ENCODE measurements around the gene IL1RN.

IL1RN gene

DNA sequence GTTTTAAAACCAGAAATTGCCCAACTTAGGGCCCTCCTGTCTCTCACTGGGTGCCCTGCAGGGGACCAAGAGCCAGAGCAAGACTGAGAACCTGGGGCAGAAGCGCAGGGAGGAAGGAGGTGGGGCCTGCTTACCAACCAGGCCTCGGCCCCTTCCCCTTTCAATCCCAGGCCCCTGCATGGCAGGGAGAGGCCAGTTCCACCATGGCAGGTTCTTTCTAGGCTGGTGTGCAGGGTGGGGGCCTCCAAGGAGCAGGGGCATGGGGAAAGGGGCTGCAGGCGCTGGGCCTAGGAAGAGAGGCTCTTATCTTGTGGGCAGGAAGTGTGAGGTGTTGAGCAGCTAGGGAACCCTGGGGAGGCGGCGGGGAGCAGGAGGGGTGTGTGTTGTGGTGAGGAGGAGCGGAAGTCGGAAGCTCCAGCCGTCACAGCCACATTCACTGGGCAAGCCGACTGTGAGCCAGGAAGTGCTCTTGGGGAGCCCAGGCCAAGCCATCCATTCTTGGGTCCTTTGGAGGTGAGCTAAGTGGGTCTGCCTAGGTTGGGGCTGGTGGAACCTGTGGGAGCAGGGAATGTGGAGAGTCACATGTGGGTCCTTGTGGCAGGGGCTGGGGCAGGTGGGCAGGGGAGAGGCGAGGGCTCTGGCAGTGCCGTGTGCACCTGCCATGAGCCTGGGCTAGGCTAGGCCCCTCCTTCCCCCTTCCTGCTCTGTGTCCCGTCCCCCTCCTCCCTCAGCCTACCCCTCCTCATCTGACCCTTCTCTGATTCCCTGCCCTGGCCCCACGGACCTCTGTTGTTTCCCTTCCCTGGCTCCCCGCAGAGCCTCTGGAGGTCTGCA is 46.4 kb downstream of the IL1RN start, which contains the start of gene PSD4:
Gene PSD4, plus strand, starts transcription at position 430 of the 834 bp plus-strand sequence. CDS start 8,486 bp downstream, outside the sequence.
- DNase-seq (ENCODE audit: low spot score), result peak; percentile 81

DNA sequence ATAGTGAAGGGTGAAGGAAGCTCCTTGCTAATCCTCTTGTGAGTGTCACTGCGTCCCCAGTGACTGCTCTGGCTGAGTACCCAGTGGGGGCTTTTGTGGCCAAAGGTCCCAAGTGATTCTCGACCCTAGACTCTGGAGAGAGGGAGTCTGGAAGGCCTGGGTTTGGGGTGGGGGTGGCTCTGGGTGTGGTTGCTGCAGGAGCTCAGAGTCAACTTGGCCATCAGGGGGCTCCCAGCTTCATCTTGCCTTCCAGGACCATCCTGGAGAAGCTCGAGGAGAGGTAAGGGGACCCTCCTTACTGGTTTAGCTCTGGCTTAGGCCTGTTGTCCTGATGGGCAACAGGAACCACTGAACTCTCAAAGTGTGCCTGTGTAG is 47.0 kb downstream of the IL1RN start:
- DNase-seq (ENCODE audit: low spot score), result no peak

GRCh38 chr2:113175042-113175628 is 47.7 kb downstream of the IL1RN start:
- DNase-seq (ENCODE audit: low spot score), result peak; percentile 71

DNA sequence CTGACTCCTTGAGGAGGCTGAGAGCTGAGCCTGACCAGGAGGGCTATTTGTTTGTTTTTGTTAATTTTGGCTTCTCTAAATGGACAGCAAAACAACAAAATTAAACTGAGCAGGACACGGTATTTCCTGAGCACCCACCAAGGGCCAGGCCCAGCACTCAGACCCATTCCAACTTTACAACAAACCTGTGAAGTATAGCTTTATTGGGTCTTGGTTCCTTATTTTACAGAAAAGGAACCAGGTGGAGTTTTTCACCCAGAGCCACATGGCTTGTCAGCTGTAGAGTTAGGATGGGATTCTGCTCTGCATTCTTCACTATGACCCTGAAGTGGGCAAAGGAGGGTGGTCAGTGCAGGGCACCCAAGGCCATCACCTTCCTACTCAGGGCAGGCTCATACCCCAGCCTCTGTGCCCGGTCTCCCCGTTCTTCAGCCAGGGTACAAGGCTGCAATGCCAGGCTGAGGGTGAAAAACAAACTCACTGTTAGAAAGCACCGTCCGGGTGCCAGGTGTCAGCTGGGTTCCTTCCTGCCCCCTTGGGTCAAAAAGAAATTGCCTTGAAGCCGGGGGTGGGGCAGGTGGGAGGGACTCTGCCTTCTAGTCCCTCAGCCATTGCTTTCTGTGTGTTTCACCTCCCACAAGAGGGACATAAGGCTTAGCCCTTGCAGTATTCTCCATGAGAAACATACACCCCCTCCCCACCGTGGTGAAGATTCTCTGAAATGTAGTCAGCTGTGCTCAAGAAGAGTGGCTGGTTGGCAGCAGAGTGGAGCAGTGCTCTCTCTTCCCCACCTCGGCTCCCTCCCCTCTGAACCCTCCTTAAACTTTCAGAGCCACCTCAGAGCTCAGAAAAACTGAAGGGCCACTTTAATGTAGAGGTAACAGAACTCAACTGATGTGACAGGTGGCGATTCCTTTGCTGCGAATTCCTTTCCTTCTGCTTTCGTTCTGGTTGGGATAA is 48.6 kb downstream of the IL1RN start:
- no peak for DNase-seq (ENCODE audit: low spot score)

DNA sequence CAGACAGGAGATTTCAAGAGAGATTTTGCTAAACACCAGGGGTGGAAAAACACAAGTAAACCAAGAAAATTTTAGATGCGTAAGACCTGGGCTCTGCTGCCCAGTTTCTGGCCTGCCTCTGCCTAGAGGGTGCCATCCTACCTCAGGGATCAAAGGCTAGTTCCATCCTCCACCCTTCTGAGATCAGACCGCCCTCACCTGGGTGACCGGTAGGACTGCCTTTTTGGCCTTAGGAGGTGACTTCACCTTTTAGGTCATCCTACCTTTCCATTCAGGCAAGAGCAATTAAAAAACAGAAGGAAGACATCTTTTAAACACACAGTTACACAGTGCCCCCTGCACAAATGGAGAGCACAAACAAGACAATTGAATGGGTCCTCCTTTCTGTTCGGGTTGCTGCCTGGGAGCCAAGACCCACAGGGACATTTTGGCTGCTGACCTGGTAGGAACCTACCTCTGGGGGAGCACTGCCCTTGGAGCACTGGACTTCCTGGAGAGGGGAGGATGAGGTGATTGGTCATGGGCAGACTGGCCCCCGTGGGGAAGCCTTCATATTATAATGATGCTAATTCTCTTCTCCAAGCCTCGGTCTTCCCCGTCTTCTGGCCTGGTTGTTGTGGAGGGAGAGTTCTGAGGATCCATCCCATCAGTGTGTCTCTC is 49.4 kb downstream of the IL1RN start:
- DNase-seq (ENCODE audit: low spot score), result no peak

- DNase-seq (ENCODE audit: low spot score), result no peak
These were observed 50.8 kb downstream of the IL1RN start for GRCh38 chr2:113178069-113178746.

DNA sequence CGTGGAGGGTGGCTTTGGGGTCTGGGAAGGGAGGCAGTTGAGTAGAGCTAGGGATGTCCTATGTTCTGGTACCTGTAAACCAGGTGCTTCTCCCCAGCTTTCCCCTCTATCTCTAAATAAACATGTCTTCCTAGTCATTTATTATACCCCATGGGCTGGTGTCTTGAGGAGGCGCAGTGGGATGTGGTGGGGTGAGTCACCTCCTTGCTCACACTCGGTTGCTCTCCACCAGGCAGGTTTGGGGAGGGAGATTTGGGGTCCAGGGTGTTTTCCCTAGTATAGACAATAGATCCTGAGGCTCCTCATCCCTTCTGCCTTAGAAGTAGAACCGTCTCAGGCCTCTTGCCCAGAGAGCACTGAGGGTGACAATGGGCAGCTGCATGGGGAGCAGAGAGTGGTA is 51.5 kb downstream of the IL1RN start:
- DNase-seq (ENCODE audit: low spot score), result peak; percentile 45

GRCh38 chr2:113179446-113180045 is 52.1 kb downstream of the IL1RN start:
- DNase-seq (ENCODE audit: low spot score), result no peak

DNA sequence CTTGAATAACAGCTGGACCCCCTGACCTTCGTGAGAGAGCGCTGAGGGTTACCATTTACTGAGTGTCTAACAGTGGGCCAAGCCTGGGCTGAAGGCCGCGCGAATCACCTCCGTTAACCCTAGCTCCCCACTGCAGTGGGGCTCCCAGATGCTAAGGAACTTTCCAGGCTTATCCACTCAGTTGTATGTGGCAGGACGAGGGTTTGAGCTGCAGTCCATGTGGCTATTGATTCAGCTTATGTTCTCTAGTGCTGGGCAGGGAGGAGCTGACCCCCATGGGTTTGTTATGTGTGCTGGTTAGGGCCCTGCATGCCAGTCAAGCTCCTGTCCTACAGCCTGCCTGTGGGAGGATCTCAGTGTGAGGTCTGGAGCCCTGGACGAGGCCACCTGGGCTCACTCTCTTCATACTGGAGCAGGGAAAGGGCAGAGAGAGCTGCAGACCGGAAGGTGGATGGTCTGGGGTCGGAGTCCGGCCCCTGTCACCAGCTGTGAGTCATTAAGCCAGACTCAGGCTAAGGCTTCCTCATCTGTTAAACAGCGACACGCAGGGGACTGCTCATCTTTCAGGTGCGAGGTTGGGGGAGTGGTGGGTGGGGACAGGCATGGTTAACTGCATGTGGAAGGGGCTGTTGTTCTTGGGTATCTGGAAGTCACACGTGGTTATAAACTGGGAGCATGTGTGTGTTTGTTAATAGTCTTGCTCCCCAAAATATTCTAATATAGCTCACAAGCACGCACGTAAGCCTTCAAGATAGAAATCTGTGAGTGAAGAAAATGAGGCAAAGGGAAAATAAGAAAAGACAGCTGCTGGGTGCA is 52.9 kb downstream of the IL1RN start:
- DNase-seq (ENCODE audit: low spot score), result no peak

GRCh38 chr2:113181258-113182051 is 54.1 kb downstream of the IL1RN start:
- no peak for DNase-seq (ENCODE audit: low spot score)

DNA sequence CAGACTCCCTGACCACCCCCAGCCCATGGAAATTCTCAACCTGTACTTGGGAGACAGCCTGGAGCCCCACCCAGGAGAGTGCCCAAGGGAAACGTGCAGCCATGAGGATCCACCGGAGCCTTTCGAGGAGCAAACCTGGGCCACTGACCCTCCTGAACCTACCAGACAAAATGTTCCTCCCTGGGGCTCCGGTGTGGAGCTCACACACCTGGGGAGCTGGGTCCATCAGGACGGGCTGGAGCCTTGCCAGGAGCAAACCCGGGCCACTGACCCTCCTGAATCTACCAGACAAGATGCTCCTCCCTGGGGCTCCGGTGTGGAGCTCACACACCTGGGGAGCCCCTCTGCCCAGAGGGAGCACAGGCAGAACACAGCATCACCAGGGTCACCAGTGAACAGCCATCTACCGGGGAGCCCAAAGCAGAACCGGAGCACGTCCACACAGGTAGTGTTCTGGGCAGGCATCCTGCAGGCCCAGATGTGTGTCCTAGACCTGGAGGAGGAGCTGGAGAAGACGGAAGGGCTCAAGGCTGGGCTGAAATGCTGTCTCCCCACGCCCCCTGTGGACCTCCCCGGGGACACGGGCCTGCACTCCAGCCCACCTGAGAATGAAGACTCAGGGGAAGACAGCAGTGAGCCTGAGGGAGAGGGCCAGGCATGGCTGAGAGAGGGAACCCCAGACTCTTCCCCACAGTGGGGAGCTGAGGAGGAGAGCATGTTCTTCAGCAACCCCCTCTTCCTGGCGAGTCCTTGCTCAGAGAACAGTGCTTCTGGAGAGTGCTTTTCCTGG is 55.3 kb downstream of the IL1RN start:
- DNase-seq (ENCODE audit: low spot score), result no peak

DNA sequence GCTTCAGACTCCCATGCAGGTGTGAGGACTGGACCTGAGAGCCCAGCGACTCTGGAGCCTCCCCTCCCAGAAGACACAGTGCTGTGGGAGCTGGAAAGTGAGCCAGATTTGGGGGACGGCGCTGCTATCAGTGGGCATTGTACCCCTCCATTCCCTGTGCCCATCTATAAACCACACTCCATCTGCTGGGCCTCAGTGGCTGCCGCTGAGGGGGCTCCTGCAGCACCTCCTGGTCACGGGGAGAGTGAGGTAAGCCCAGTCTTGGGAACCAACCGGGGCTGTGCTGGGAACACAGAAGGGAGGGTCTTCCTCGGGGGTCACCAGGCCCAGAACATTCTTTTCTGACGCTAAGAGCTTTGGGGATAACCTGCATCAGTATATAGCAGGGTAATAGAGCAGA is 55.9 kb downstream of the IL1RN start:
- DNase-seq (ENCODE audit: low spot score), result no peak

Data from CD4-positive, alpha-beta T cell treated with Interleukin-15 for 4 hours (primary cell).